Bone marrow (tissue), 2 donors: Measurements from ENCODE around the gene SEPTIN10.
"Not testable (repeated sequence)": the region's sequence is repeated elsewhere in the genome, so short reads cannot be mapped to it uniquely, and the experiment has no call there.

Source experiments
- DNase-seq, 2 donors: peaks; one replicate each; lab custom pipeline; 2025; lab: John Stamatoyannopoulos, UW

The SEPTIN10 gene

GRCh38 chr2:109633284-109633961, 19.7 kb upstream of the SEPTIN10 start:
- DNase-seq = no peak

- no peak for DNase-seq
Observed at GRCh38 chr2:109632158-109632789, 18.5 kb upstream of the SEPTIN10 start.

- DNase-seq = no peak
Observed at GRCh38 chr2:109631741-109632140, 18.0 kb upstream of the SEPTIN10 start.

- DNase-seq = no peak
Observed at GRCh38 chr2:109630441-109631430, 17.0 kb upstream of the SEPTIN10 start.

- DNase-seq = no peak
Observed at GRCh38 chr2:109629867-109630266, 16.1 kb upstream of the SEPTIN10 start.

GRCh38 chr2:109628321-109628720, 14.6 kb upstream of the SEPTIN10 start:
- DNase-seq = not testable (repeated sequence)

GRCh38 chr2:109624339-109624738, 10.6 kb upstream of the SEPTIN10 start:
- no peak for DNase-seq

- DNase-seq = no peak
Observed at GRCh38 chr2:109623923-109624322, 10.2 kb upstream of the SEPTIN10 start.

- no peak for DNase-seq
Observed at GRCh38 chr2:109623297-109623696, 9.5 kb upstream of the SEPTIN10 start.

- no peak for DNase-seq
Observed at GRCh38 chr2:109619032-109619615, 5.4 kb upstream of the SEPTIN10 start.

- DNase-seq = no peak
Observed at GRCh38 chr2:109616184-109616583, 2.4 kb upstream of the SEPTIN10 start.

- DNase-seq = no peak
Observed at GRCh38 chr2:109615637-109616144, 1.9 kb upstream of the SEPTIN10 start.

GRCh38 chr2:109614715-109615636, 1.2 kb upstream of the SEPTIN10 start:
- DNase-seq = no peak

GRCh38 chr2:109613081-109613921, 465 bp downstream of the SEPTIN10 start:
- no peak for DNase-seq

- DNase-seq = no peak
Observed at GRCh38 chr2:109611467-109612095, 2.2 kb downstream of the SEPTIN10 start.

- DNase-seq = no peak
Observed at GRCh38 chr2:109609352-109610024, 4.3 kb downstream of the SEPTIN10 start.

GRCh38 chr2:109607766-109608165, 6.0 kb downstream of the SEPTIN10 start:
- DNase-seq = no peak

- DNase-seq = no peak
Observed at GRCh38 chr2:109604597-109604996, 9.2 kb downstream of the SEPTIN10 start.
